HEK293T (cell line): ENCODE results near the gene GJB2.

ENCODE experiments used
- ARNT ChIP-seq: fragments of 450-650 bp; IDR thresholded peaks from 2 replicates; pipeline ENCODE4 v1.6.1; 2017; ENCODE audit warnings: mild to moderate bottlenecking
- BHLHE40 ChIP-seq: fragments of 450-650 bp; IDR thresholded peaks from 2 replicates; pipeline ENCODE4 v1.6.1; 2016; ENCODE audit warnings: mild to moderate bottlenecking, moderate library complexity, borderline replicate concordance
- ELF4 ChIP-seq: fragments of 450-650 bp; IDR thresholded peaks from 2 replicates; pipeline ENCODE4 v1.6.1; 2017; ENCODE audit warnings: antibody characterized with exemption
- FOXK2 ChIP-seq: fragments of 450-650 bp; IDR thresholded peaks from 2 replicates; pipeline ENCODE4 v1.6.1; 2016; ENCODE audit warnings: mild to moderate bottlenecking
- HDGF ChIP-seq: fragments of 450-650 bp; IDR thresholded peaks from 2 replicates; pipeline ENCODE4 v1.6.1; 2017; ENCODE audit warnings: antibody characterized with exemption, borderline replicate concordance
- L3MBTL2 ChIP-seq: fragments of 450-650 bp; conservative IDR thresholded peaks from 2 replicates; pipeline ENCODE4 v1.6.1; 2016; ENCODE audit warnings: mild to moderate bottlenecking
- SP1 ChIP-seq: fragments of 450-650 bp; IDR thresholded peaks from 2 replicates; pipeline ENCODE4 v1.6.1; 2017
- SUZ12 ChIP-seq: fragments of 450-650 bp; IDR thresholded peaks from 2 replicates; pipeline ENCODE4 v1.6.1; 2016; ENCODE audit warnings: mild to moderate bottlenecking
- TF ChIP-seq, protein P1 (sequence below): fragments of 450-650 bp; IDR thresholded peaks from 2 replicates; pipeline ENCODE4 v1.6.1; 2016

DNA sequence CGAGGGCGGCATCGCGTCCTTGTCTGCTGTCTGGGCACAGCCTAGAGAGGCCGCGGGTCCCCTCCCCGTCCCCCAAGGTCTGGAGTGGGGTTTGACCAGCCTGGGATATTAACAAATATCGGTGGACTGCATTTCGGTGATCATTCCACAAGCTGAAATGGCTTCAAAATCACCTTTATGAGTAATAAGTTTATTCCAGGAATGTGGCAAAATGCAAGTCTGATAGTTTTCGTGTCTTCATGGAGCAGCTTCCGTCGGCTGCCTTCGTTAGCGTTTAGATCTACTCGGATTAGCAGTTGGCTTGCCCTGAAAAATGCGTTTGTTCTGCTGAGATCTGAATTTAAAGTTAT lies 30.8 kb downstream of the GJB2 start:
- TF ChIP-seq SP1 = no peak
- no peak for TF ChIP-seq BHLHE40
- no peak for TF ChIP-seq SUZ12
- TF ChIP-seq L3MBTL2 = no peak
- TF ChIP-seq HDGF = no peak
- TF ChIP-seq, protein P1, sequence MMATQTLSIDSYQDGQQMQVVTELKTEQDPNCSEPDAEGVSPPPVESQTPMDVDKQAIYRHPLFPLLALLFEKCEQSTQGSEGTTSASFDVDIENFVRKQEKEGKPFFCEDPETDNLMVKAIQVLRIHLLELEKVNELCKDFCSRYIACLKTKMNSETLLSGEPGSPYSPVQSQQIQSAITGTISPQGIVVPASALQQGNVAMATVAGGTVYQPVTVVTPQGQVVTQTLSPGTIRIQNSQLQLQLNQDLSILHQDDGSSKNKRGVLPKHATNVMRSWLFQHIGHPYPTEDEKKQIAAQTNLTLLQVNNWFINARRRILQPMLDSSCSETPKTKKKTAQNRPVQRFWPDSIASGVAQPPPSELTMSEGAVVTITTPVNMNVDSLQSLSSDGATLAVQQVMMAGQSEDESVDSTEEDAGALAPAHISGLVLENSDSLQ = no peak
- TF ChIP-seq ELF4 = no peak
- no peak for TF ChIP-seq FOXK2
- no peak for TF ChIP-seq ARNT
